K562 (cell line): ENCODE data around the gene BBLN. TPM values are rescaled to one million over a fixed set of nuclear protein-coding genes. Genes with fewer than 3 reads are reported as not detected.

ENCODE experiments used
- GTF2E2 ChIP-seq: fragments of 200-800 bp; sonication (Bioruptor generic); IDR thresholded peaks from 2 replicates; pipeline ENCODE4 v1.6.1; 2016; ENCODE audit warnings: missing genetic modification characterization, missing compliant biosample characterization
- HOXB6 ChIP-seq: fragments of 250-450 bp; sonication (Bioruptor Pico); IDR thresholded peaks from 2 replicates; pipeline ENCODE4 v1.5.1; 2022; ENCODE audit warnings: mild to moderate bottlenecking, borderline replicate concordance
- ILF3 ChIP-seq: fragments of 450-650 bp; IDR thresholded peaks from 2 replicates; pipeline ENCODE4 v1.6.1; 2018; ENCODE audit warnings: antibody characterized with exemption, mild to moderate bottlenecking, moderate library complexity, borderline replicate concordance
- MAFK ChIP-seq: IDR thresholded peaks from 2 replicates; pipeline ENCODE4 v1.6.1; 2011; ENCODE audit warnings: low read length, improper control_type of control experiment
- MAZ ChIP-seq, 2 experiments: fragments of 450-650 bp in 1 of 2; sonication (generic) in 1 of 2; formaldehyde crosslinking; IDR thresholded peaks in 1 of 2; conservative IDR thresholded peaks in 1 of 2; 2 replicates each; pipeline versions ENCODE4 v1.4.0 to v1.5.0; 2020; ENCODE audit warnings: mild to moderate bottlenecking in 1 of 2, missing genetic modification reagents in 1 of 2
- MCM5 ChIP-seq: fragments of 450-650 bp; IDR thresholded peaks from 2 replicates; pipeline ENCODE4 v1.6.1; 2016; ENCODE audit warnings: low read depth
- POLR2AphosphoS5 ChIP-seq: IDR thresholded peaks from 2 replicates; pipeline ENCODE4 v1.6.1; 2011; ENCODE audit warnings: mild to moderate bottlenecking, low read depth, low read length, moderate library complexity; ENCODE audit not compliant: control insufficient read depth, insufficient read depth
- RCOR1 ChIP-seq, 2 experiments: IDR thresholded peaks; 2 replicates each; pipeline ENCODE4 v1.6.1; 2012; ENCODE audit warnings: low read depth in 2 of 2, low read length in 2 of 2, borderline replicate concordance in 1 of 2, improper control_type of control experiment in 1 of 2
- SETDB1 ChIP-seq: IDR thresholded peaks from one replicate; pipeline ENCODE4 v1.6.1; 2012; ENCODE audit warnings: low read length, control low read depth, inconsistent platforms
- TCF3 ChIP-seq: sonication (generic); formaldehyde crosslinking; IDR thresholded peaks from 2 replicates; pipeline ENCODE4 v1.4.0; 2020; ENCODE audit warnings: mild to moderate bottlenecking, missing genetic modification reagents
- ZC3H11A ChIP-seq: IDR thresholded peaks from 2 replicates; pipeline ENCODE4 v1.6.1; 2012; ENCODE audit warnings: low read depth, low read length, improper control_type of control experiment
- ZNF12 ChIP-seq: sonication (generic); formaldehyde crosslinking; IDR thresholded peaks from 2 replicates; pipeline ENCODE4 v1.4.0; 2020; ENCODE audit warnings: mild to moderate bottlenecking, missing genetic modification reagents
- polyA plus RNA-seq, 8 experiments: library from polyadenylated mRNA; depleted of rRNA in 4 of 8; stranded (reverse) in 5 of 8; unstranded in 3 of 8; fragments of >200 nt; fragmentation: Nextera tagmentation in 2 of 8; fragmentation: Illumina TruSeq in 1 of 8; extraction: Ambion mirVana in 2 of 8; extraction: Trizol in 1 of 8; gene quantifications; 2 replicates each; pipeline versions ENCODE4 v1.2.1 to v1.2.3, GENCODE V29; 2011 to 2014; ENCODE audit warnings: inconsistent platforms in 1 of 8, missing spikeins in 1 of 8
- total RNA-seq, 7 experiments: library from RNA; depleted of rRNA in 6 of 7; stranded (reverse); fragments of >200 nt in 6 of 7; fragmentation: Illumina TruSeq in 2 of 7; extraction: Trizol in 2 of 7; gene quantifications; 2 replicates each; pipeline versions ENCODE4 v1.2.1 to v1.2.3, GENCODE V29; 2011 to 2021; ENCODE audit warnings: low replicate concordance in 1 of 7
- TF ChIP-seq, protein P1 (sequence below): IDR thresholded peaks from 2 replicates; pipeline ENCODE4 v1.6.1; 2011; ENCODE audit warnings: borderline replicate concordance, low read depth, mild to moderate bottlenecking, moderate library complexity, low read length; ENCODE audit not compliant: insufficient read depth, poor library complexity, severe bottlenecking
- TF ChIP-seq, protein P2 (sequence below): fragments of 450-650 bp; IDR thresholded peaks from 2 replicates; pipeline ENCODE4 v1.6.1; 2014; ENCODE audit warnings: low read depth, mild to moderate bottlenecking, moderate library complexity, borderline replicate concordance
- TF ChIP-seq, protein P3 (sequence below): sonication (generic); formaldehyde crosslinking; IDR thresholded peaks from 2 replicates; pipeline ENCODE4 v1.8.0; 2023; ENCODE audit warnings: mild to moderate bottlenecking, missing genetic modification reagents
- TF ChIP-seq, protein P4 (sequence below): fragments of 250-450 bp; sonication (Bioruptor Pico); IDR thresholded peaks from 2 replicates; pipeline ENCODE4 v1.5.0; 2021; ENCODE audit warnings: mild to moderate bottlenecking, borderline replicate concordance

Gene BBLN
- total and polyA plus RNA-seq, 9 of the 15 experiments (the other 6 are each of a cell fraction or from before 2014, with no cell fraction given): 4.2 to 331 (median 87.1) TPM

DNA sequence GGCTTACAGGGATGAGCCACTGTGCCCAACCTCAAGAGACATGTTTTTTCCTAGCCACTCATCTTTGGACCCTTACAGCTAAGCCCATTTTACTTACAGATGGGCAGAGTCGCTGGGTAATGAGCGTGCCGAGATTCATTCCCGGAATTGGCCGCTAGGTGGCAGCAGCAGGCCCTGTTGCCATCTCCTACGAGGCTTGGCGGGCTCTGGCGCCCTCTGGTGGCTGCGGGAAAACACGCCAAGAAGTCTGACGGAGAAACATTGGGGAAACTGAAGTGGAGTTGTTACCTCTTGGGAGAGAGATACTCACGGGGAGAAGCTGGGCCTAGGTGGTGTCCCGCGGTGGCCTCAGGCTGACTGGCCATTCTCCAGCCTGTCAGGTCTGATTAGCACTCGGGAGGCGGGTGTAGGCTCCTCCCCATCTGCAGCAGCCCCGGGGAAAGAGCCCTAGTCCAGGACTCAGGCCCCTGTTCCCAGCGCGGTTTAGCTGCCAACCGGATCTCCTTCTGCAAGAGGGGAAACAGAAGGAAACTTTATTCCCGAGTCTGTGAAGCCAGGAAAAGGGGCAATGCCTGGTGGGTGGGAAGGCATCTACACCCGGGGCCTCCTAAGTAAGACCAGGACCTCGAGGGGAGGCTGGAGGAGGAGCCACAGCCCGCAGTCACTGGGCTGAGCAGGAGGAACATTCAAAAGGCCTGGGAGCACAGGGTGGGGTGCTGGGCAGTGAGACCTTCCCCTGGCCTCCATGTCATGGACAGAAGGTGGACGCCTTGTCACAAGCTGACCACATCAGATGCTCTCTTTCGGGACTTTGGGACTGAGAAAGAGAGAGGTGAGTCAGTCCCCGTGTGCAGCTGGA, 42.2 kb upstream of the BBLN start (continued):
- TF ChIP-seq, protein P1, sequence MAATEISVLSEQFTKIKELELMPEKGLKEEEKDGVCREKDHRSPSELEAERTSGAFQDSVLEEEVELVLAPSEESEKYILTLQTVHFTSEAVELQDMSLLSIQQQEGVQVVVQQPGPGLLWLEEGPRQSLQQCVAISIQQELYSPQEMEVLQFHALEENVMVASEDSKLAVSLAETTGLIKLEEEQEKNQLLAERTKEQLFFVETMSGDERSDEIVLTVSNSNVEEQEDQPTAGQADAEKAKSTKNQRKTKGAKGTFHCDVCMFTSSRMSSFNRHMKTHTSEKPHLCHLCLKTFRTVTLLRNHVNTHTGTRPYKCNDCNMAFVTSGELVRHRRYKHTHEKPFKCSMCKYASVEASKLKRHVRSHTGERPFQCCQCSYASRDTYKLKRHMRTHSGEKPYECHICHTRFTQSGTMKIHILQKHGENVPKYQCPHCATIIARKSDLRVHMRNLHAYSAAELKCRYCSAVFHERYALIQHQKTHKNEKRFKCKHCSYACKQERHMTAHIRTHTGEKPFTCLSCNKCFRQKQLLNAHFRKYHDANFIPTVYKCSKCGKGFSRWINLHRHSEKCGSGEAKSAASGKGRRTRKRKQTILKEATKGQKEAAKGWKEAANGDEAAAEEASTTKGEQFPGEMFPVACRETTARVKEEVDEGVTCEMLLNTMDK: peak; percentile 98
- TF ChIP-seq ILF3 (no peak), MAZ (CRISPR knock-in tag; conservative IDR thresholded peaks at IDR 0.05 in 1 of 2, IDR thresholded peaks at IDR 0.05 in 1 of 2) (peak in 1 of 2 experiments; percentile 68; a peak in 3 of 4 replicates), TCF3 (CRISPR knock-in tag) (peak; percentile 52), MAFK (no peak), MCM5 (no peak), GTF2E2 (tag) (no peak), ZC3H11A (peak; percentile 51; the same call in 1 of the 2 replicates), RCOR1 (IDR thresholded peaks at IDR 0.05; ENCODE audit: borderline replicate concordance in 1 of 2, low read depth in 2 of 2, low read length in 2 of 2) (peak in 1 of 2 experiments; percentile 72; a peak in 2 of 4 replicates), ZNF12 (CRISPR knock-in tag) (no peak), HOXB6 (no peak), POLR2AphosphoS5 (no peak), SETDB1 (no peak)
- TF ChIP-seq, protein P2, sequence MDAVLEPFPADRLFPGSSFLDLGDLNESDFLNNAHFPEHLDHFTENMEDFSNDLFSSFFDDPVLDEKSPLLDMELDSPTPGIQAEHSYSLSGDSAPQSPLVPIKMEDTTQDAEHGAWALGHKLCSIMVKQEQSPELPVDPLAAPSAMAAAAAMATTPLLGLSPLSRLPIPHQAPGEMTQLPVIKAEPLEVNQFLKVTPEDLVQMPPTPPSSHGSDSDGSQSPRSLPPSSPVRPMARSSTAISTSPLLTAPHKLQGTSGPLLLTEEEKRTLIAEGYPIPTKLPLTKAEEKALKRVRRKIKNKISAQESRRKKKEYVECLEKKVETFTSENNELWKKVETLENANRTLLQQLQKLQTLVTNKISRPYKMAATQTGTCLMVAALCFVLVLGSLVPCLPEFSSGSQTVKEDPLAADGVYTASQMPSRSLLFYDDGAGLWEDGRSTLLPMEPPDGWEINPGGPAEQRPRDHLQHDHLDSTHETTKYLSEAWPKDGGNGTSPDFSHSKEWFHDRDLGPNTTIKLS: no peak
- TF ChIP-seq, protein P3, sequence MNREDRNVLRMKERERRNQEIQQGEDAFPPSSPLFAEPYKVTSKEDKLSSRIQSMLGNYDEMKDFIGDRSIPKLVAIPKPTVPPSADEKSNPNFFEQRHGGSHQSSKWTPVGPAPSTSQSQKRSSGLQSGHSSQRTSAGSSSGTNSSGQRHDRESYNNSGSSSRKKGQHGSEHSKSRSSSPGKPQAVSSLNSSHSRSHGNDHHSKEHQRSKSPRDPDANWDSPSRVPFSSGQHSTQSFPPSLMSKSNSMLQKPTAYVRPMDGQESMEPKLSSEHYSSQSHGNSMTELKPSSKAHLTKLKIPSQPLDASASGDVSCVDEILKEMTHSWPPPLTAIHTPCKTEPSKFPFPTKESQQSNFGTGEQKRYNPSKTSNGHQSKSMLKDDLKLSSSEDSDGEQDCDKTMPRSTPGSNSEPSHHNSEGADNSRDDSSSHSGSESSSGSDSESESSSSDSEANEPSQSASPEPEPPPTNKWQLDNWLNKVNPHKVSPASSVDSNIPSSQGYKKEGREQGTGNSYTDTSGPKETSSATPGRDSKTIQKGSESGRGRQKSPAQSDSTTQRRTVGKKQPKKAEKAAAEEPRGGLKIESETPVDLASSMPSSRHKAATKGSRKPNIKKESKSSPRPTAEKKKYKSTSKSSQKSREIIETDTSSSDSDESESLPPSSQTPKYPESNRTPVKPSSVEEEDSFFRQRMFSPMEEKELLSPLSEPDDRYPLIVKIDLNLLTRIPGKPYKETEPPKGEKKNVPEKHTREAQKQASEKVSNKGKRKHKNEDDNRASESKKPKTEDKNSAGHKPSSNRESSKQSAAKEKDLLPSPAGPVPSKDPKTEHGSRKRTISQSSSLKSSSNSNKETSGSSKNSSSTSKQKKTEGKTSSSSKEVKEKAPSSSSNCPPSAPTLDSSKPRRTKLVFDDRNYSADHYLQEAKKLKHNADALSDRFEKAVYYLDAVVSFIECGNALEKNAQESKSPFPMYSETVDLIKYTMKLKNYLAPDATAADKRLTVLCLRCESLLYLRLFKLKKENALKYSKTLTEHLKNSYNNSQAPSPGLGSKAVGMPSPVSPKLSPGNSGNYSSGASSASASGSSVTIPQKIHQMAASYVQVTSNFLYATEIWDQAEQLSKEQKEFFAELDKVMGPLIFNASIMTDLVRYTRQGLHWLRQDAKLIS (CRISPR knock-in tag): 0 out of 2 replicates have a peak, but pooled peaks have one; percentile 41
- TF ChIP-seq, protein P4, sequence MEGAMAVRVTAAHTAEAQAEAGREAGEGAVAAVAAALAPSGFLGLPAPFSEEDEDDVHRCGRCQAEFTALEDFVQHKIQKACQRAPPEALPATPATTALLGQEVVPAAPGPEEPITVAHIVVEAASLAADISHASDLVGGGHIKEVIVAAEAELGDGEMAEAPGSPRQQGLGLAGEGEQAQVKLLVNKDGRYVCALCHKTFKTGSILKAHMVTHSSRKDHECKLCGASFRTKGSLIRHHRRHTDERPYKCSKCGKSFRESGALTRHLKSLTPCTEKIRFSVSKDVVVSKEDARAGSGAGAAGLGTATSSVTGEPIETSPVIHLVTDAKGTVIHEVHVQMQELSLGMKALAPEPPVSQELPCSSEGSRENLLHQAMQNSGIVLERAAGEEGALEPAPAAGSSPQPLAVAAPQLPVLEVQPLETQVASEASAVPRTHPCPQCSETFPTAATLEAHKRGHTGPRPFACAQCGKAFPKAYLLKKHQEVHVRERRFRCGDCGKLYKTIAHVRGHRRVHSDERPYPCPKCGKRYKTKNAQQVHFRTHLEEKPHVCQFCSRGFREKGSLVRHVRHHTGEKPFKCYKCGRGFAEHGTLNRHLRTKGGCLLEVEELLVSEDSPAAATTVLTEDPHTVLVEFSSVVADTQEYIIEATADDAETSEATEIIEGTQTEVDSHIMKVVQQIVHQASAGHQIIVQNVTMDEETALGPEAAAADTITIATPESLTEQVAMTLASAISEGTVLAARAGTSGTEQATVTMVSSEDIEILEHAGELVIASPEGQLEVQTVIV (CRISPR knock-in tag): no peak
